HG03342 (cell line): ENCODE results near the gene NT5C3B.

ENCODE experiments used
- ATAC-seq: cut with Tn5 transposase; IDR thresholded peaks from one replicate; pipeline ENCODE4 v1.9.1; 2021; ENCODE audit warnings: mild to moderate bottlenecking, moderate library complexity; ENCODE audit not compliant: unreplicated experiment

Gene NT5C3B

GRCh38 chr17:41811549-41812380 is 24.3 kb downstream of the NT5C3B start, which contains the start of gene P3H4:
P3H4 (minus strand) TSS chr17:41811949; CDS start chr17:41811915, 34 bp downstream.
- ATAC-seq = no peak

GRCh38 chr17:41810659-41811548 is 25.1 kb downstream of the NT5C3B start:
- ATAC-seq = no peak

GRCh38 chr17:41806685-41807445 is 29.2 kb downstream of the NT5C3B start:
- no peak for ATAC-seq

GRCh38 chr17:41803049-41804020 is 32.7 kb downstream of the NT5C3B start:
- no peak for ATAC-seq

- no peak for ATAC-seq
Observed at GRCh38 chr17:41801374-41802271, 34.4 kb downstream of the NT5C3B start.

- no peak for ATAC-seq
Observed at GRCh38 chr17:41800601-41801373, 35.2 kb downstream of the NT5C3B start.

- ATAC-seq = no peak
Observed at GRCh38 chr17:41799366-41799765, 36.7 kb downstream of the NT5C3B start.

- ATAC-seq = no peak
Observed at GRCh38 chr17:41797377-41797776, 38.7 kb downstream of the NT5C3B start.

GRCh38 chr17:41796121-41796895 is 39.7 kb downstream of the NT5C3B start:
- ATAC-seq = no peak

- ATAC-seq = no peak
Observed at GRCh38 chr17:41794540-41794975, 41.5 kb downstream of the NT5C3B start.

GRCh38 chr17:41793784-41794539 is 42.1 kb downstream of the NT5C3B start:
- ATAC-seq = no peak

GRCh38 chr17:41792845-41793783 is 42.9 kb downstream of the NT5C3B start:
- ATAC-seq = no peak

- ATAC-seq = no peak
Observed at GRCh38 chr17:41787021-41787418, 49.0 kb downstream of the NT5C3B start.

GRCh38 chr17:41786227-41787020 is 49.6 kb downstream of the NT5C3B start, which contains the start of gene JUP:
JUP (minus strand) TSS chr17:41786711; CDS start chr17:41771854, 14,857 bp downstream.
- peak; percentile 85 for ATAC-seq

- no peak for ATAC-seq
Observed at GRCh38 chr17:41785859-41786226, 50.2 kb downstream of the NT5C3B start.
